Frontal cortex (tissue), 4 donors: Measurements from ENCODE around the gene SFTPA2. TPM values are rescaled to one million over a fixed set of nuclear protein-coding genes. Genes with fewer than 3 reads are reported as not detected.
"Not testable (repeated sequence)": the region's sequence is repeated elsewhere in the genome, so short reads cannot be mapped to it uniquely, and the experiment has no call there.

Experiments
- DNase-seq, 2 donors: peaks; one replicate each; pipeline ENCODE4 v3.0.0; 2012; ENCODE audit warnings: low spot score in 2 of 2
- FAIRE-seq: peaks from 2 replicates; lab custom pipeline; 2012; peaks lifted over from hg19 to GRCh38; lab: Jason Lieb, UNC
- small RNA-seq: library from RNA; depleted of rRNA; stranded (forward); fragments of <200 nt; gene quantifications from one replicate; pipeline ENCODE3, GENCODE V24; 2014
- total RNA-seq: library from RNA; depleted of rRNA; stranded (reverse); fragments of >200 nt; gene quantifications from one replicate; pipeline ENCODE4 v1.2.3, GENCODE V29; 2014
- donor health status: control.
- donor health status: control.
- donor health status: control.

The SFTPA2 gene
- total RNA-seq, 1 donor from 2014 or later = not detected

GRCh38 chr10:79522464-79522863 is 37.7 kb downstream of the SFTPA2 start:
- not testable (repeated sequence) for FAIRE-seq, DNase-seq

GRCh38 chr10:79521751-79522150 is 38.5 kb downstream of the SFTPA2 start:
- not testable (repeated sequence) for FAIRE-seq, DNase-seq

GRCh38 chr10:79517567-79517966 is 42.6 kb downstream of the SFTPA2 start:
- not testable (repeated sequence) for FAIRE-seq, DNase-seq

GRCh38 chr10:79516532-79517205 is 43.5 kb downstream of the SFTPA2 start:
- not testable (repeated sequence) for DNase-seq, FAIRE-seq

DNA sequence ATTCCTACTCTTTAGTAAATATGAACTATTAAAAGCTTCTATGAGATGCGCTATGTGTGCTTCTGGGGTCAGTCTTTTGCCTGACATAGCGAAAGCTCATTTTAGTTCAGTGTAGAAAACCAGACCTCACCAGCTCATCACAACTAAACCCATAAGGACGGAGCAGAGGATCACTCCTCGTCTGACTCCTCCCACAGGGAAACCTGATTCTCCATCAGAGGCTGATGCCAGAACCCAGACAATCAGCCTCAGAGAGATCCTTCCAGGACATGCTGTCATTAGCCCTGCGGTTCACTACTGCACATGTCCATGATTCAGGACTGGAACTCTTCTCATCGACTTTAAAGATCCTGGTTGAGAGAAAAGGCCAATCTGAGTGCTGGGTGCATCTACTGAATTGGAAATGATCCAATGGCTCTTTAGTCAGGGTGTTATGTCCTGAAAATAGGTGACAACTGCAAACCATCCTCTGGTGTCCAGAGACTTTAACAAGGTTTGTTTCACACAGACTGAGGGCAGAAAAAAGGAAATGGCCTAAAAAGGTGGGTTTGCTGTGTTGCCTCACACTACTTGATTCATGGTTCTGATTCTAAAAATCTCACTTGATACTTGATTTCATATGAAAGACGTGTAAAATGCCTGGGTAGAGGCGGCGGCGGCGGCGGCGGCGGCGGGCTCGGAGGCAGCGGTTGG is 48.2 kb downstream of the SFTPA2 start, which contains the start of gene EIF5AL1:
Gene EIF5AL1, plus strand, starts transcription at position 643 of the 693 bp plus-strand sequence. CDS start 117 bp downstream, outside the sequence.
- not testable (repeated sequence) for FAIRE-seq, DNase-seq

DNA sequence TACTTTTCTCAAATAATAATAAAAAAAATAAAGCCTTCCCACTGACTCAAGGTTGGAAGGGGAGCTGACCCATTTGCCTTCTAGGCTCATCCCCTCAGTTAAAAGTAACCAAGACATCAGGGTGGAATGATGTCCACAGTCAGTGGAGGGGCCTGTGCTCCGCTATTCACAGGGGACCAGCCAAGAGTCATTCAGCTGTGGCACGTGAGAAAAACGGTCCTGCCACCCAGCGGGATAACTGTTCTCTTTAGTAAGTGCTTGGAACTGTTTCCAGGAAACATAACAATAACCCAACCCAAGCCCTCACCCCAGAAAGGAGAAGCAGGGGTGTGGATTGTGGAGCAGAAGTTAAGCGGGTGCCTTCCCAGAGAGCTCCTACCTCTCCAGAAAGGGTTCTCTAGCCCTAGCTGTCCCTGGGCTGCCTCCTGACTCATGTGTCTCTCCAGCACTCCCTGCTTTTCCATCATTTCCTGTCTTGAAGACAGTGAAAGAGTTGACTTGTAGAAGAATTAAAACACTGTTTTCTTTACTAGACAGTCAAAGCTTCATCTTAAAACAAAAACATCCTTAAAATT is 50.2 kb downstream of the SFTPA2 start:
- FAIRE-seq, DNase-seq: not testable (repeated sequence)

GRCh38 chr10:79509306-79509933 is 50.8 kb downstream of the SFTPA2 start:
- not testable (repeated sequence) for FAIRE-seq, DNase-seq

DNA sequence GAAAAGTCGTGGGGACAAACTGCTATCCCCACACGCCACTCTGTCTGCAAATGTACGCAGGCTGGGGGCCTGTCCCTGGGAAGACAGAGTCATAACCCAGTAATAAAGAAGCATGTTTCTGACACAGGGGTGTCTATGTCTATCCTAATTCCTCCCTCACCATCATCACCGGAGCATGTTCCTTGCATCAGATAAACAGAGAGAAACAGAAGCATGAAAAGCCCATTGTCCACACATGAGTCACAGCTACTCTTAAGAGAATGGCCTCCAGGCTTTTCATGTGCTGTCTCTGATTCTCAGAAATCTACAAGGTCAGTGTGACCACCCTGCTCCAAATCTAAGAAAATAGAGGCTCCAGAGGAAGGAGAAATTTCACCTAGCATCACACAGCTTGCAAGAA is 52.0 kb downstream of the SFTPA2 start:
- DNase-seq, FAIRE-seq: not testable (repeated sequence)

DNA sequence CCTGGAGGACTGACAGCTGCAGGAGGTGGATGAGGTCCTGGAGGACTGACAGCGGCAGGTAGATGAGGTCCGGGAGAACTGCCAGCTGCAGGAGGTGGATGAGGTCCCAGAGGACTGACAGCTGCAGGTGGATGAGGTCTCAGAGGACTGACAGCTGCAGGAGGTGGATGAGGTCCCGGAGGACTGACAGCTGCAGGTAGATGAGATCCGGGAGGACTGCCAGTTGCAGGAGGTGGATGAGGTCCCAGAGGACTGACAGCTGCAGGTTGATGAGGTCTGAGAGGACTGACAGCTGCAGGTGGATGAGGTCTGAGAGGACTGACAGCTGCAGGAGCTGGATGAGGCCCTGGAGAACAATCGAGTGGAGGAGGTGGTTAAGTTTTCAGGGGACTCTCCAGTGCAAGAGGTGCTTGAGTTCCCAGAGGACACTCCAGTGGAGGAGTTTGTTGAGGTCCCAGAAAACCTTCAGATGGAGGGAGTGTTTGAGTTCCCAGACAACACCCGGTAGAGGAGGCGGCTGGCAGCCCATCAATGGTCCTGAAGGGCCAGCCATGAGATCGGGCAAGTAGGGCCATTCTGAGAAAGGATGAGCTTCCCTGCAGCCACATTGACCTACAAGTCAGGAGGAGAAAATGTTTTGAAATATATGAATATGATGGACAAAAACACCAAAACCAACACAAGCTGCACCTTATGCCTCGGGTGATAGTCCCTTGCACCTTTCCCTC is 52.6 kb downstream of the SFTPA2 start:
- FAIRE-seq (no peak), DNase-seq (no peak)

Small RNA genes lying within 50 kb of the gene (small RNA-seq; reads per million reads assigned to genes)
- gene BX248123.2 (not detected), gene RPS12P18 (not detected)

Other genes with a start within 250 kb of the SFTPA2 start
- 5.7 TPM for gene PPIF, start 212.9 kb downstream of the SFTPA2 start, total RNA-seq
- 4.1 TPM for gene ZCCHC24, start 114.8 kb downstream of the SFTPA2 start, total RNA-seq
- gene EIF5AL1, start 47.9 kb downstream of the SFTPA2 start, total RNA-seq = under 0.01 TPM
- gene SFTPA1, start 50.5 kb upstream of the SFTPA2 start, total RNA-seq = not detected
- 1.6 TPM for gene NUTM2B, start 142.8 kb upstream of the SFTPA2 start, total RNA-seq